Measurements from ENCODE around the gene SKA3. TPM values are rescaled to one million over a fixed set of nuclear protein-coding genes. Genes with fewer than 3 reads are reported as not detected.

The SKA3 gene
- total RNA-seq, 2 donors from 2014 or later, result 2.0 TPM; not detected in 1

DNA sequence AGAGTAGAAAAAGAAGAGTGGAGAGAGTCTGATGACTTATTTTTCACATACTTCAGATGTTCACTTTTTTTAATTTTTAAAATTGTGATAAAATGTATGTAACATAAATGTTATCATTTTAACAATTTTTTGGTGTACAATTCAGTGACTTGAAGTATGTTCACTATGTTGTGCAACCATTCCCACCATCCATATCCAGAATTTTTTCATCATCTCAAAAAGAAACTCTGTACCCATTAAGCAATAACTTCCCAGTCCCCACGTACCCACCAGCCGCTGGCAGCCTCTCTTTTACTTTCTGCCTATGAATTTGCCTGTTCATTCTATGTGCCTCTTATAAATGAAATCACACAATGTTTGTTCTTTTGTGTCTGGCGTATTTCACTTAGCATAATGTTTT lies 43.3 kb downstream of the SKA3 start:
- H3K9me3 ChIP-seq, result no peaks in the 10 kb centered on the region
- DNase-seq (ENCODE audit: low spot score), result no peak
- H3K27ac ChIP-seq, result no peak overlapping the region
- no peaks in the 10 kb centered on the region for H3K4me1 ChIP-seq
- TF ChIP-seq, protein P1, sequence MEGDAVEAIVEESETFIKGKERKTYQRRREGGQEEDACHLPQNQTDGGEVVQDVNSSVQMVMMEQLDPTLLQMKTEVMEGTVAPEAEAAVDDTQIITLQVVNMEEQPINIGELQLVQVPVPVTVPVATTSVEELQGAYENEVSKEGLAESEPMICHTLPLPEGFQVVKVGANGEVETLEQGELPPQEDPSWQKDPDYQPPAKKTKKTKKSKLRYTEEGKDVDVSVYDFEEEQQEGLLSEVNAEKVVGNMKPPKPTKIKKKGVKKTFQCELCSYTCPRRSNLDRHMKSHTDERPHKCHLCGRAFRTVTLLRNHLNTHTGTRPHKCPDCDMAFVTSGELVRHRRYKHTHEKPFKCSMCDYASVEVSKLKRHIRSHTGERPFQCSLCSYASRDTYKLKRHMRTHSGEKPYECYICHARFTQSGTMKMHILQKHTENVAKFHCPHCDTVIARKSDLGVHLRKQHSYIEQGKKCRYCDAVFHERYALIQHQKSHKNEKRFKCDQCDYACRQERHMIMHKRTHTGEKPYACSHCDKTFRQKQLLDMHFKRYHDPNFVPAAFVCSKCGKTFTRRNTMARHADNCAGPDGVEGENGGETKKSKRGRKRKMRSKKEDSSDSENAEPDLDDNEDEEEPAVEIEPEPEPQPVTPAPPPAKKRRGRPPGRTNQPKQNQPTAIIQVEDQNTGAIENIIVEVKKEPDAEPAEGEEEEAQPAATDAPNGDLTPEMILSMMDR (IDR thresholded peaks at IDR 0.05), result no peak
- no peak overlapping the region for H3K4me3 ChIP-seq
- no peaks in the 10 kb centered on the region for H3K27me3 ChIP-seq
- no peaks in the 10 kb centered on the region for H3K36me3 ChIP-seq

DNA sequence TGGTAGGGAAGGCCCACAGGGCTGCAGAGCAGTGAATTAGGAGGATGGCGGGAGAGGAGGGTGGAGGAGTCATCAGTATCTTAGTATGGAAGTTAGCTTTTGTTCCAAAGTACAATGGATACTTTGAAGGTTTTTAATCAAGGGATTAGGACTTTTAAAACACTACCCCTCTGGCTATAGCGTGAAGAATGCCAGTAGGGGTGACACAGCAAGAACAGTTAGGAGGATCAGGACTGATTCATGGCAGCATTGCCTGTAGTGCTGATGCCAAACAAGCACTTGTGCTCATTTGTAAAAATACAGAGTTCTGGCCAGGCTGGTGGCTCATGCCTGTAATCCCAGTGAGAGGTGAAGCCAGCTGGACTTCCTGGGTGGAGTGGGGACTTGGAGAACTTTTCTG lies 46.2 kb downstream of the SKA3 start:
- Histone ChIP-seq H3K27ac (no peak overlapping the region), H3K9me3 (no peaks in the 10 kb centered on the region), H3K27me3 (no peaks in the 10 kb centered on the region), H3K4me1 (no peaks in the 10 kb centered on the region), H3K36me3 (no peaks in the 10 kb centered on the region), H3K4me3 (no peak overlapping the region)
- TF ChIP-seq, protein P1 (IDR thresholded peaks at IDR 0.05), result no peak
- DNase-seq (ENCODE audit: low spot score), result no peak

DNA sequence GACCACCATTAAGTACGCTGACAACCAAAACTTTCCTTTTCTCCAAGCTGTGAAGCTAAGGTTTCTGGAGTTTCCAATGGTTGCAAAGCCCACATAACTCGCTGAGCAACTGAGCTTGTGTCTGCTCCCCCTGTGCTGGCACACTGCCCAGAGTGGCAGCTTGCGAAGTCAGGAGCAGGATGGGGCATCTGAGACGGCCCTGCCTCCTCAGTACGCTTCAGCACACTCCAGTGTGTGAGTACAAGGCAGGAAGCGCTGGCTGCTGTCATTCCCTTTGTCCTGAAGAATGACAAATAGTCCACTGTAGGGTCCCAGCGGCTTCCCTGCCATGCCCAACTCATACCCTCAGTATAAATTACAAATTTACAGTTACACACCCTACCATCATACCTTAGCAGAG lies 51.5 kb downstream of the SKA3 start:
- no peaks in the 10 kb centered on the region for H3K36me3 ChIP-seq

DNA sequence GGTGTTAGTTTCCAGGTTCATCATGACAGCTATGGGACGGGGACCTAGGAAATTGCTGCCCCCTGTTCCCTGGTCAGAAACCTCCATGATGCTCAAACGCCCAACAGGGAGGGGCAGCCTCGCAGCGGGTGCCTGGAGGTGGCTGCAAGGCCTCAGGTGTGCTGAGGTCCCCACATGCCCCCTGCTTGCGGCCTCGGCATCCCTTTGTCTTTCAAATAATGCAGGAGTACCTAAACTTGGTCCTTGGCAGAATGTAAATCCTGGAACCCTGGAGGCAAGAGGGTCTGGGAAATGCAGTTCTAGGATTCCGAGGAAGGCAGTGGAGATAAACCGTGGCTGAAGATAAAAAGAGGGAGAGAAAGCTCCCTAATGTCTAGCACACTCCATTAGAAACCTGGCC lies 52.4 kb downstream of the SKA3 start:
- no peak for DNase-seq (ENCODE audit: low spot score)
- TF ChIP-seq, protein P1 (IDR thresholded peaks at IDR 0.05), result no peak
- no peaks in the 10 kb centered on the region for H3K9me3 ChIP-seq
- no peaks in the 10 kb centered on the region for H3K27me3 ChIP-seq
- no peaks in the 10 kb centered on the region for H3K36me3 ChIP-seq
- H3K4me3 ChIP-seq, result no peak overlapping the region
- no peaks in the 10 kb centered on the region for H3K4me1 ChIP-seq
- no peak overlapping the region for H3K27ac ChIP-seq

More for the DNA sequence above, 51.5 kb downstream of the SKA3 start:
- TF ChIP-seq, protein P1 (IDR thresholded peaks at IDR 0.05), result no peak
- no peak for DNase-seq (ENCODE audit: low spot score)
- Histone ChIP-seq H3K27me3 (no peaks in the 10 kb centered on the region), H3K4me1 (no peaks in the 10 kb centered on the region), H3K4me3 (no peak overlapping the region), H3K9me3 (no peaks in the 10 kb centered on the region), H3K27ac (no peak overlapping the region)

DNA sequence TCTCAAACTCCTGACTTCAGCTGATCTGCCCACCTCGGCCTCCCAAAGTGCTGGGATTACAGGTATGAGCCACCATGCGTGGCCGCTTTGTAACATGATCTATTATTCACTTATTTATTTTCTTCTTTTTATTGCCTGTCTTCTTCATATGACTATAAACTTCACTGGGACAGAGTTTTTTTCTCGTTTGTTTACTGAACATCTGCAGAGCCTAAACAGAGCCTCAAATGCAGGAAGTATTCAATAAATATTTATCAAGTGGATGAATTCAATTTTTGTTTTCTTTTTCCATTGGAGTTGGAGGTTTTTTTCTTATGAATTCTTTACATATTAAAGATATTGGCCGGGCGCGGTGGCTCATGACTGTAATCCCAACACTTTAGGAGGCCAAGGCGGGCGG lies 54.7 kb downstream of the SKA3 start:
- DNase-seq (ENCODE audit: low spot score), result no peak
- Histone ChIP-seq H3K36me3 (no peaks in the 10 kb centered on the region), H3K4me3 (no peak overlapping the region), H3K4me1 (no peaks in the 10 kb centered on the region), H3K9me3 (no peaks in the 10 kb centered on the region), H3K27ac (no peak overlapping the region), H3K27me3 (no peaks in the 10 kb centered on the region)
- TF ChIP-seq, protein P1 (IDR thresholded peaks at IDR 0.05), result no peak

DNA sequence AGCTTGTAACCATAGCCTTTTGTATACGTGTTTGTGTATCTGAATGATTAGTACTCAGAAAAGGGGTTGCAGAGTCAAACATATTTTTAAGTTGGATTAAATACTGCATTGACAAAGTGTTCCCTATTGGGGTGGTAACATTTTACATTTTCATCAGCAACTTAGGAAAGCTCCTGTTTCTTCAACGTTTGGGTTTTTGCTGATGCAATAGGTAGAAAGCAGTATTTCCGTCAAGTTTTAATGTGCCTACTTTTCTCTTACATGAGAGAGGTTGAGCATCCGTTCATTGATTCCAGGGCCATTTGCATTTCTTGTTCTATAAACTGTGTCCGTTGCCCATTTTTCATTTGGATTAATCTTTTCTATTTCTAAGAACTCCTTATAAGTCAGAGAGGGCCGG lies 56.2 kb downstream of the SKA3 start:
- no peak overlapping the region for H3K4me3 ChIP-seq
- no peaks in the 10 kb centered on the region for H3K36me3 ChIP-seq
- DNase-seq (ENCODE audit: low spot score), result no peak
- H3K27ac ChIP-seq, result no peak overlapping the region
- TF ChIP-seq, protein P1 (IDR thresholded peaks at IDR 0.05), result no peak
- H3K9me3 ChIP-seq, result no peaks in the 10 kb centered on the region
- no peaks in the 10 kb centered on the region for H3K4me1 ChIP-seq
- no peaks in the 10 kb centered on the region for H3K27me3 ChIP-seq
